HG02943 (cell line): ENCODE data around the gene FOXF2.

Experiments used
- ATAC-seq: cut with Tn5 transposase; IDR thresholded peaks from one replicate; pipeline ENCODE4 v1.9.1; 2021; ENCODE audit warnings: mild to moderate bottlenecking, low read depth, moderate library complexity; ENCODE audit not compliant: unreplicated experiment

The FOXF2 gene

DNA sequence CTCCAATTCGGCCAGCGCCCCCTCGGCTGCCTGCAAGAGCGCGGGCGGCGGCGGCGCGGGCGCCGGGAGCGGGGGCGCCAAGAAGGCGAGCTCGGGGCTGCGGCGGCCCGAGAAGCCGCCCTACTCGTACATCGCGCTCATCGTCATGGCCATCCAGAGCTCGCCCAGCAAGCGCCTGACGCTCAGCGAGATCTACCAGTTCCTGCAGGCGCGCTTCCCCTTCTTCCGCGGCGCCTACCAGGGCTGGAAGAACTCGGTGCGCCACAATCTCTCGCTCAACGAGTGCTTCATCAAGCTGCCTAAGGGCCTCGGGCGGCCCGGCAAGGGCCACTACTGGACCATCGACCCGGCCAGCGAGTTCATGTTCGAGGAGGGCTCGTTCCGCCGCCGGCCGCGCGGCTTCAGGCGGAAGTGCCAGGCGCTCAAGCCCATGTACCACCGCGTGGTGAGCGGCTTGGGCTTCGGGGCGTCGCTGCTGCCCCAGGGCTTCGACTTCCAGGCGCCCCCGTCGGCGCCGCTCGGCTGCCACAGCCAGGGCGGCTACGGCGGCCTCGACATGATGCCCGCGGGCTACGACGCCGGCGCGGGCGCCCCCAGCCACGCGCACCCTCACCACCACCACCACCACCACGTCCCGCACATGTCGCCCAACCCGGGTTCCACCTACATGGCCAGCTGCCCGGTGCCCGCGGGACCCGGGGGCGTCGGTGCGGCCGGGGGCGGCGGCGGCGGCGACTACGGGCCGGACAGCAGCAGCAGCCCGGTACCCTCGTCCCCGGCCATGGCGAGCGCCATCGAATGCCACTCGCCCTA is 963 bp downstream of the FOXF2 start:
- no peak for ATAC-seq

- ATAC-seq = no peak
Measured at GRCh38 chr6:1390946-1391799, 1.8 kb downstream of the FOXF2 start.

DNA sequence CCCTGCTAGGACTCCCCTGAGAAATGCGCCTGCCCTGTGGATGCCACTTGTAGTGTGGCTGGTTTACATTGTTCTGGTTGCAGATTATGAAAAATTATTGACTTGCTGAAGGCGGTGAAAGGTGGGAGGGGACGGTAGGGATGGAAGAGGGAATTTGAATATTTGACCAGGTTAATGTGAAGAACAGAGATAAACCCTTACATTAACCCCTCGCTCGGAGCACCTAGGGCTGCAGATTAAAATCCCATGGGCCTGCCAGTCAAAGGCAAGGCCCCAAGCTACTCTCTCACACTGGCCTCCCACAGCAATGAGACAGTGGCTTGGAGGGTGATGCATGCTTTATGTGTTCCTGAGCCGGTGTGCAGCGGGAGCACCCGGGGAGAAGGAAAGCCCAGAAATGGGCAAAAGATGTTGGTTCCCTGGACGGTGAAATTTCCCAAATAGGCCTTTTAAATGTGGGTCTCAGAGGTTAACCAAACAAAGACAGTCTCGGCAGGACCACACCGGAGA is 2.5 kb downstream of the FOXF2 start:
- ATAC-seq = no peak

DNA sequence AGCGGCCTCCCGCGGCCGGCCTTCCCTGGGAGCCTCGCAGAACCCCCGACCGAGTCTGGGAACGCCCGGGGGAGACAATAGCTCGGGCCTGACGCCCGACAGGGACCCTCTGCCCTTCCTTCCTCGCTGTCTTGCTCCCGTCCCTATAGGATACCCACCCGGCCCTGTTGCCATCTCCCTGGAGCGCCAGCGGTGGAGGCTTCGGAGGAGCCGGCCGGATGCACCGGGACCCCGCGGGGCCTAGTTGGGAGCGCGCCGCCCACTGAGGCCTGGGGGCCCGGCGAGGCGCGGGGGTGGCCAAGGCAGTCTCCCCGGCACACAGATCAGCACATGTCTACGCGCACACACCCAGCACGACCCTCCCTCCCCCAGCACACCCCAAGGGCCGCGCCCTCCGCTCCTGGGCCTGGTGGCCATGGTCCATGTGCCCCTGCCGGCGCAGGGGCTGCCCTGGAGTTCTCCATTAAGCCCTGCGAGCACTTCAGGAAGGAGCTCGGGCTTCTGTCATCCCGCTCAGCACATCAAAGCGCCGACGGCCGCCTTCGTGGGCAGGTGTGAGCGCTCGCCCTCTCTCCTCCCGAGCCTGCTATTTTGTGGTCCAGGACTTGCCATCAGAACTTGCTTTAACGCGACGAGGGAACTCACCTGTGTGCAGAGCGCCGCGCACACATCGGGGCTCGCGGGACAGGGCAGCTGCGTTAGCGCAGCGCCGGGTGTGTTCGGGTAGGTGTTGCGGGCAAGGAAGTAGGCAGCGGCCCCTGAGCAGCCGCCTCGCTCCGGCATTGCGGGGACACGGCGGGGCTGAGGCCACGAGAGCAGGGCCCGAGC is 3.7 kb downstream of the FOXF2 start:
- no peak for ATAC-seq

- no peak for ATAC-seq
Measured at GRCh38 chr6:1393641-1394283, 4.4 kb downstream of the FOXF2 start.

GRCh38 chr6:1394514-1395463 is 5.4 kb downstream of the FOXF2 start:
- no peak for ATAC-seq

GRCh38 chr6:1395506-1395905 is 6.1 kb downstream of the FOXF2 start:
- no peak for ATAC-seq

DNA sequence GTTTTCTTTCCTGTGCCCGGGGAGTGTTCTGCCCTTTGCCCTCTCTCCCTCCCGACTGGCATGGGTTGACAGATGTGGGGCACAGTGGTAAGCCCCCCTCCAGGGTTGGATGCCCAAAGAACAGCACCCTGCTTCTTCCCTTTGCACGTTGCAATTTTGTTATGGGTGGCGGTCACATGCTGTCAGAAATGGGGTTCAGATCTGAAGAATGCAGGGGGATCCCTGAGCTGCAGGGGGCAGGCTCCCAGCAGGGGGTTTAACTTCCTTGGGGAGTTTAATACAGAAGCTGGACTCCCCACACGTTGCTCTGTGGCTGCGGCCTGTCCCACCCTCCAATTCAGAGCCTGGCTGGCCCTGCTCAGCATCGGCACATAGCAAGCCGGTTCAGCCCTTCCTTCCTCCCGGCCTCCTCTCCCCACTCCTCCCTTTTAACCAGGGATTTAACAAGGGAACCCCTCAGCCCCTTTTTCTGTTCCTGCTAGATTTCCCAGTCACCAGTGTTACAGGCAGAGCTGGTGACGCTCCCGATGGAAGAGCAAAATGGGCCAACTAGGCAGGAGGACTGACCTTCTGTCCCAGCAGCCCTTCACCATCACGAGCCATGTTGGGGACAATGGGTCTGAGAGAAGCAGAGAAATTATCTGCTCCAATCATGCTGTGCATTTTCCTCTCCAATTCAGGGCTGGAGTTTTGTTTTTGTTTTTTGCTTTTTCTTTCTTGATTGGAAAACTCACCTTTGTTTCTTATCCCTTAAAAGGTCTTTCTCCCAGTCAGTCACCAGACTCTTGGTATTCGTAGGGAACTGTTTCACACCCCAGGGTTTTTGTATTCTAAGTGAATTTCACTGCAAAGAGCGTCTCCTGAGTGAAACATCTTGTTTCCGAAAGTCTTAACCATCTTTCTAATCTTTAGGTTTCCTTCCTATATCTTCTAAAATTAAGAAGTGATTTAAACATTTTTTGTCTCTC is 6.8 kb downstream of the FOXF2 start:
- no peak for ATAC-seq

DNA sequence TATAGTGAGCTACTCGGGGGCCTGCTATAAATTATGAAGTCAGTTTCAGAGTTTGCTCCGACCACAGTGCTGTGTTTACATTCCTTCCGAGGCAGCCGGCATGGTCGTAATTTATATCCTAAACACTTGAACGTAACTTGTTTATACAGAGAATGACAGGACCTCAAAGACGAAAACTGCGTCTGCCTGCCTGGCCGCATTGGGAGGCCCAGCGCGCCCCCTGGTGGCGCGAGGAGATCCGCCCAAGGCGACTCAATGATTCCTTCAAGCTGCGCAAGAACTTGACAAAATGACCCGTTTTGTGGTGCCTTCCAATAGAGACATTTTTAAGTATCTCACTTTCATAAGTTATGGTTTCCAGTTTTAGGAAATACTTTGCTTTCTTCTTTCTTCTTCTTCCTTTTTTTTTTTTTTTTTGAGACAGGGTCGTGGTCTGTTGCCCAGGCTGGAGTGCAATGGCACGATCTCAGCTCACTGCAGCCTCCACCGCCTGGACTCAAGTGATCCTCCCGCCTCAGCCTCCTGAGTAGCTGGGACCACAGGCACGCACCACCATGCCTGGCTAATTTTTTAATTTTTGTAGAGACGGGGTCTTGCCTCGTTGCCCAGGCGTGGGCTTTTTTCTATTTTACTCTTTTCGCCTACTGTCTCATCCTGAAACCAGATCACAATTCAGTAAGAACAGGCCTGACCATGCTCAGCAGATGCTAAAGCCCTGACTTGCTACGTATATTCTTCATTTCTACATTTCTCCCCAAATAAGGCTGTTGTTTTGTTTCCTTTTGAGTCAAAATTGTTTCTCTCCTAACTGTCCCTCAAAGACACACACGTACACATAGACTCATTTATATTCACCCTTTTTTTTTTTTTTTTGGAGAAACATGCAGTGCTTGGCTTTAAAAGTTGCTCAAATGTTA is 7.8 kb downstream of the FOXF2 start:
- ATAC-seq = no peak

GRCh38 chr6:1399085-1399780 is 9.9 kb downstream of the FOXF2 start:
- no peak for ATAC-seq

DNA sequence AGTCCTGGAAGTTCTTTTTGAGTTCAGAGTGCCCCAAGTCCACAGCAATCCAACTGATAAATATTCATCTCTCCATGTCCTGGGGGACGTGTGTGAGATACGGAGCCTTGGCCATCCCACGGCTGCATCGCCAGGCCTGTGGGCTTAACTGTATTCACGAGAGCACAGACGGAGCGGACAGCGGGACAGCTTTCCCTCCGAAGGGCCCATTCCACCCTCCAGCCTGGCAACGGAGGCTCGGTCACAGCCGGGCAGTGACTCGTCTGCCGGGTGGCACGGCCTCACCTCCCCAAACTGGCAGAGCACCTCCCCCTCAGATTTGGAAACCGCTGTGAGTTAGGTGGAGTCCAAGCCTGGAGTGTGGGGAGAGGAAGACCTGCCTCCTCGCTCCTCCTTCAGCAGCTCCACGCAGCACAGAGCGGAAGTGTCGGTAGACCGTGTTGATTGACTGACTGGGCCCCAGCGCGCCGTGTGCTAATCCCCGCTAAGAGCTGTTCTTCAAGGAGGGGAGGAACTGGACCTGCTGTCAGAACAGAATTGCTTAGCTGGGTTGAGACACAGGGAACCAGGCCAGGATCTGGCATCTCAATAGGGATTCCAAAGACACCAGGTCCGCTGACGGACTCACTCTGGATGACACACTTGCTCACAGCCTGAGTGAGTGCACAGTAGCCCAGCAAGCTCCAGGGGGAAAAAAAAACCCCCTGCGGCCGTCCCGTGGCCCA is 10.9 kb downstream of the FOXF2 start:
- no peak for ATAC-seq

DNA sequence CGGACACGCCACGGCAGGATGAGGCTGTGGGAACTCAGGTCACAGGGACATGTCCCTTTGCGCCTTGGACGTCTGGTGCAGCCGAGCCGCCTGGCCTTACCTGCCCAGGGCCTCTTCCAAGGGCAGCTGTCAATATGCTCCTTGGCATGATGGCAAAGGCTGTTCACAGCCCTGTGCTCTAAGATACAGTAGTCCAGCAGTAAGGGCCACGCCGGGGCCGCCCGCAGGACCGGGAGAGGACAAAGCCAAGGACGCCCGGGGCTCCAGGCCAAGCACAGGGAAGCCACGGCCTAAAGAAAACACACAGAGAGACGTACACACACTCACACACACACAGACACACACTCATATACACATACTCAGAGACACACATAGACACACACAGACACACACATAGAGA is 13.0 kb downstream of the FOXF2 start:
- no peak for ATAC-seq

DNA sequence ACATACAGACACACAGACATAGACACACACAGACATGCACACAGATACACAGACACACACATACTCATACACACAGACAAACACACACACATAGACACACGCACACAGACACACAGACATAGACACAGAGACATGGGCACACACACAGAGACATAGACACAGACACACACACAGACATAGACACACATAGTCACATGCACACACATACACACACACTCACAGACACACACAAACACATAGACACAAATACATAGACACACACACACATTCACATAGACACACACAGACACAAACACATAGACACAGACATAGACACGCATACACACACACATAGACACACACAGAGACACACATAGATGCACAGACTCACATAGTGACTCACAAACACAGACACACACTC is 13.5 kb downstream of the FOXF2 start:
- no peak for ATAC-seq

GRCh38 chr6:1403851-1404712 is 14.7 kb downstream of the FOXF2 start:
- ATAC-seq = no peak

GRCh38 chr6:1404713-1405098 is 15.3 kb downstream of the FOXF2 start:
- ATAC-seq = no peak
